Thyroid gland (tissue), 4 donors: Measurements from ENCODE around the gene PPM1H. TPM values are rescaled to one million over a fixed set of nuclear protein-coding genes. Genes with fewer than 3 reads are reported as not detected.

Source experiments
- DNase-seq, 2 donors: peaks; one replicate each; pipeline ENCODE4 v3.0.0-alpha.2; 2019
- H3K27ac ChIP-seq, 3 donors: fragments of 200-600 bp; sonication (generic); 1 replicate in 2 of 3; 2 replicates in 1 of 3; pipeline ENCODE4 v1.5.1; 2016 to 2019; ENCODE audit warnings: mild to moderate bottlenecking in 1 of 3, moderate library complexity in 1 of 3
- H3K27me3 ChIP-seq: fragments of 200-600 bp; sonication (generic); one replicate; pipeline ENCODE4 v1.5.1; 2019
- H3K36me3 ChIP-seq, 2 donors: fragments of 200-600 bp; sonication (generic); one replicate each; pipeline ENCODE4 v1.5.1; 2016 to 2019
- H3K4me1 ChIP-seq, 2 donors: fragments of 200-600 bp; sonication (generic); one replicate each; pipeline ENCODE4 v1.5.1; 2017 to 2019
- H3K4me3 ChIP-seq, 3 donors: fragments of 200-600 bp; sonication (generic); replicated peaks in 1 of 3; 1 replicate in 2 of 3; 2 replicates in 1 of 3; pipeline ENCODE4 v1.5.1; 2016; ENCODE audit warnings: mild to moderate bottlenecking in 1 of 3
- H3K9me3 ChIP-seq: fragments of 200-600 bp; sonication (generic); one replicate; pipeline ENCODE4 v1.5.1; 2017
- CTCF ChIP-seq, 6 experiments: fragments of 200-600 bp in 3 of 6; fragments of 450-650 bp in 3 of 6; sonication (generic) in 3 of 6; IDR thresholded peaks; one replicate each; pipeline ENCODE4 v1.5.1; 2016 to 2019; ENCODE audit warnings: antibody characterized with exemption in 6 of 6, mild to moderate bottlenecking in 2 of 6, inconsistent platforms in 1 of 6, moderate library complexity in 1 of 6
- POLR2A ChIP-seq, 2 donors: fragments of 450-650 bp; IDR thresholded peaks; one replicate each; pipeline ENCODE4 v1.6.1; 2017; ENCODE audit warnings: antibody characterized with exemption in 2 of 2, mild to moderate bottlenecking in 2 of 2, moderate library complexity in 1 of 2
- WGBS, 2 donors: methylation state at CpG; one replicate each; pipeline ENCODE4 v1.1.5; 2017; 5-methylcytosine and 5-hydroxymethylcytosine counted together
- intact Hi-C: fragments of 100-400 bp; cut with DNase I; formaldehyde crosslinking; loops from one replicate; pipeline ENCODE4 v1.15.1; 2023
- total RNA-seq, 4 donors: library from RNA; depleted of rRNA; stranded (reverse); fragments of >200 nt; gene quantifications; one replicate each; pipeline ENCODE4 v1.2.3, GENCODE V29; 2016

Gene PPM1H
- total RNA-seq, 4 donors from 2014 or later, result 3.9 to 12.7 (median 9.0) TPM

- no peak for TF ChIP-seq POLR2A (IDR thresholded peaks at IDR 0.05)
- TF ChIP-seq CTCF (IDR thresholded peaks at IDR 0.05), result no peak
- no peak overlapping the region for H3K27ac ChIP-seq
- intact Hi-C loops, result no loop called here
- no peak overlapping the region for H3K4me3 ChIP-seq
- no peaks in the 10 kb centered on the region for H3K9me3 ChIP-seq
- no peaks in the 10 kb centered on the region for H3K36me3 ChIP-seq
- H3K4me1 ChIP-seq, result no peaks in the 10 kb centered on the region
- no peaks in the 10 kb centered on the region for H3K27me3 ChIP-seq
- WGBS, 2 donors, result 70 to 86% methylated on average over 1 of the region's 1 CpG
- no peak for DNase-seq
Measured at GRCh38 chr12:62843716-62844115, 91.2 kb downstream of the PPM1H start.

- Histone ChIP-seq H3K4me3 (no peak overlapping the region), H3K9me3 (no peaks in the 10 kb centered on the region), H3K36me3 (no peaks in the 10 kb centered on the region), H3K27ac (no peak overlapping the region), H3K27me3 (no peaks in the 10 kb centered on the region), H3K4me1 (no peaks in the 10 kb centered on the region)
- 58 to 67% methylated on average over 3 of the region's 3 CpGs for WGBS, 2 donors
- TF ChIP-seq POLR2A (IDR thresholded peaks at IDR 0.05) (no peak), CTCF (IDR thresholded peaks at IDR 0.05) (no peak)
- intact Hi-C loops, result no loop called here
- no peak for DNase-seq
Measured at GRCh38 chr12:62841846-62842245, 93.1 kb downstream of the PPM1H start.

- no peaks in the 10 kb centered on the region for H3K27me3 ChIP-seq
- no peak for TF ChIP-seq POLR2A (IDR thresholded peaks at IDR 0.05)
- TF ChIP-seq CTCF (IDR thresholded peaks at IDR 0.05), result no peak
- intact Hi-C loops, result no loop called here
Measured at GRCh38 chr12:62840806-62841205, 94.1 kb downstream of the PPM1H start.

GRCh38 chr12:62839869-62840660, 94.9 kb downstream of the PPM1H start:
- no peak for TF ChIP-seq POLR2A (IDR thresholded peaks at IDR 0.05)
- TF ChIP-seq CTCF (IDR thresholded peaks at IDR 0.05), result no peak
- Histone ChIP-seq H3K36me3 (no peaks in the 10 kb centered on the region), H3K27me3 (no peaks in the 10 kb centered on the region), H3K4me3 (no peak overlapping the region), H3K9me3 (no peaks in the 10 kb centered on the region), H3K27ac (no peak overlapping the region), H3K4me1 (no peaks in the 10 kb centered on the region)
- no peak for DNase-seq
- 89 to 91% methylated on average over 5 of the region's 5 CpGs for WGBS, 2 donors
- intact Hi-C loops, result no loop called here

More at GRCh38 chr12:62840806-62841205, 94.1 kb downstream of the PPM1H start:
- H3K9me3 ChIP-seq, result no peaks in the 10 kb centered on the region
- WGBS, 2 donors, result 97 to 99% methylated on average over 4 of the region's 4 CpGs
- no peaks in the 10 kb centered on the region for H3K4me1 ChIP-seq
- no peak for DNase-seq
- no peaks in the 10 kb centered on the region for H3K36me3 ChIP-seq
- H3K4me3 ChIP-seq, result no peak overlapping the region
- no peak overlapping the region for H3K27ac ChIP-seq

GRCh38 chr12:62834971-62835547, 99.9 kb downstream of the PPM1H start:
- no peak for DNase-seq
- Histone ChIP-seq H3K27ac (no peak overlapping the region), H3K36me3 (no peaks in the 10 kb centered on the region), H3K9me3 (no peaks in the 10 kb centered on the region), H3K27me3 (no peaks in the 10 kb centered on the region), H3K4me3 (no peak overlapping the region), H3K4me1 (no peaks in the 10 kb centered on the region)
- intact Hi-C loops, result no loop called here
- WGBS, 2 donors, result 78 to 82% methylated on average over 10 of the region's 10 CpGs
- TF ChIP-seq CTCF (IDR thresholded peaks at IDR 0.05) (no peak), POLR2A (IDR thresholded peaks at IDR 0.05) (no peak)
